Gastrocnemius medialis (tissue), 4 donors: ENCODE results near the gene TOP3A.

Experiments used
- CTCF ChIP-seq, 5 experiments: fragments of 450-650 bp in 3 of 5; fragments of 200-600 bp in 2 of 5; sonication (generic) in 2 of 5; IDR thresholded peaks in 4 of 5; conservative IDR thresholded peaks in 1 of 5; 1 replicate in 4 of 5; 2 replicates in 1 of 5; pipeline ENCODE4 v1.5.1; 2016 to 2019; ENCODE audit warnings: antibody characterized with exemption in 5 of 5, mild to moderate bottlenecking in 3 of 5, moderate library complexity in 3 of 5
- POLR2A ChIP-seq, 2 donors: fragments of 450-650 bp; IDR thresholded peaks; one replicate each; pipeline ENCODE4 v1.6.1; 2017; ENCODE audit warnings: antibody characterized with exemption in 2 of 2, mild to moderate bottlenecking in 2 of 2, moderate library complexity in 2 of 2

GRCh38 chr17:18291718-18292540, 22.9 kb downstream of the TOP3A start:
- TF ChIP-seq CTCF (IDR thresholded peaks at IDR 0.05 in 4 of 5, conservative IDR thresholded peaks at IDR 0.05 in 1 of 5) (no peak), POLR2A (IDR thresholded peaks at IDR 0.05) (no peak)
